GM12878 (cell line): ENCODE measurements around the gene SLC5A10. TPM values are rescaled to one million over a fixed set of nuclear protein-coding genes. Genes with fewer than 3 reads are reported as not detected.

Experiments
- ATAC-seq: fragments of 200-7000 bp; cut with Tn5 transposase; 3 replicates; pipeline ENCODE4 v1.9.1; 2020; ENCODE audit warnings: mild to moderate bottlenecking, moderate library complexity
- BruUV-seq: library from RNA; stranded (reverse); fragments of 400-500 nt; replicated peaks from 2 replicates; lab custom pipeline; 2021; lab: Mats Ljungman, UMichigan
- CTCF ChIA-PET: fragments of 300-600 bp; sonication (Branson Sonifier 250); formaldehyde crosslinking; extraction: SDS; loops from one replicate; lab custom pipeline; 2021; ENCODE audit warnings: inconsistent platforms; lab: Yijun Ruan, JAX
- POLR2A ChIA-PET: fragments of 350-600 bp; formaldehyde crosslinking; extraction: SDS; loops from one replicate; lab custom pipeline; 2021; ENCODE audit warnings: inconsistent platforms; lab: Charles Lee
- RAD21 ChIA-PET: fragments of 300-600 bp; sonication (Branson Sonifier 250); formaldehyde crosslinking; loops from one replicate; lab custom pipeline; 2023; ENCODE audit warnings: antibody characterized with exemption; ENCODE audit not compliant: unreplicated experiment; lab: Charles Lee
- SMC1A ChIA-PET: fragments of 300-600 bp; sonication (Branson Sonifier 250); formaldehyde crosslinking; loops from one replicate; lab custom pipeline; 2023; ENCODE audit not compliant: unreplicated experiment, uncharacterized antibody; lab: Charles Lee
- DNase-seq: peaks from one replicate; pipeline ENCODE4 v3.0.0-alpha.2; 2011; ENCODE audit warnings: low read depth, low spot score
- FAIRE-seq: peaks from 3 replicates; lab custom pipeline; 2011; peaks lifted over from hg19 to GRCh38; lab: Jason Lieb, UNC
- H2AFZ ChIP-seq: 2 replicates; pipeline ENCODE4 v1.6.0; 2011; ENCODE audit warnings: low read depth, low read length, control low read depth; ENCODE audit not compliant: control insufficient read depth
- H3K27ac ChIP-seq: 2 replicates; pipeline ENCODE4 v1.5.1; 2011; ENCODE audit warnings: control low read depth; ENCODE audit not compliant: control insufficient read depth, insufficient read depth
- H3K27me3 ChIP-seq, 2 experiments: replicated peaks in 1 of 2; 2 replicates each; pipeline versions ENCODE4 v1.6.0 to v1.6.1; 2011; ENCODE audit warnings: low read length in 1 of 2; ENCODE audit not compliant: control insufficient read depth in 2 of 2, insufficient read depth in 2 of 2
- H3K36me3 ChIP-seq, 2 experiments: 2 replicates each; pipeline ENCODE4 v1.5.1; 2011; ENCODE audit warnings: low read length in 1 of 2; ENCODE audit not compliant: control insufficient read depth in 2 of 2, insufficient read depth in 2 of 2
- H3K4me1 ChIP-seq: 2 replicates; pipeline ENCODE4 v1.6.1; 2011; ENCODE audit warnings: mild to moderate bottlenecking, low read length, moderate library complexity, mixed read lengths; ENCODE audit not compliant: control insufficient read depth, insufficient read depth
- H3K4me2 ChIP-seq: 2 replicates; pipeline ENCODE4 v1.6.0; 2011; ENCODE audit warnings: control low read depth; ENCODE audit not compliant: control insufficient read depth, insufficient read depth
- H3K4me3 ChIP-seq: fragments of 200-600 bp; sonication (generic); 2 replicates; pipeline ENCODE4 v1.5.1; 2016
- H3K79me2 ChIP-seq: 2 replicates; pipeline ENCODE4 v1.6.0; 2011; ENCODE audit warnings: low read length; ENCODE audit not compliant: control insufficient read depth, insufficient read depth
- H3K9ac ChIP-seq: 2 replicates; pipeline ENCODE4 v1.8.0; 2011; ENCODE audit warnings: low read length, control low read depth, mixed read lengths; ENCODE audit not compliant: control insufficient read depth, insufficient read depth
- H3K9me3 ChIP-seq: replicated peaks from 3 replicates; pipeline ENCODE4 v1.5.1; 2011; ENCODE audit warnings: mild to moderate bottlenecking, low read length; ENCODE audit not compliant: control insufficient read depth, insufficient read depth
- H4K20me1 ChIP-seq: 2 replicates; pipeline ENCODE4 v1.6.0; 2011; ENCODE audit not compliant: control insufficient read depth, insufficient read depth
- ATF7 ChIP-seq: fragments of 450-650 bp; IDR thresholded peaks from 2 replicates; pipeline ENCODE4 v1.6.1; 2016; ENCODE audit warnings: low read depth, mild to moderate bottlenecking
- JUNB ChIP-seq: IDR thresholded peaks from 2 replicates; pipeline ENCODE4 v1.6.1; 2016; ENCODE audit warnings: antibody characterized with exemption, mild to moderate bottlenecking
- MLLT1 ChIP-seq: fragments of 450-650 bp; IDR thresholded peaks from 2 replicates; pipeline ENCODE4 v1.6.1; 2016; ENCODE audit warnings: mild to moderate bottlenecking
- MYC ChIP-seq: IDR thresholded peaks from 2 replicates; pipeline ENCODE4 v1.6.1; 2011; ENCODE audit warnings: mild to moderate bottlenecking, low read length, moderate library complexity, inconsistent platforms; ENCODE audit not compliant: insufficient read depth, insufficient replicate concordance, insufficient read length, severe bottlenecking
- PKNOX1 ChIP-seq: fragments of 450-650 bp; IDR thresholded peaks from 2 replicates; pipeline ENCODE4 v1.6.1; 2016; ENCODE audit warnings: mild to moderate bottlenecking
- PML ChIP-seq: IDR thresholded peaks from 2 replicates; pipeline ENCODE4 v1.6.1; 2012; ENCODE audit warnings: low read length, inconsistent platforms
- POLR2A ChIP-seq: IDR thresholded peaks from 2 replicates; pipeline ENCODE4 v1.6.1; 2011; ENCODE audit warnings: low read depth, mild to moderate bottlenecking, low read length
- POLR2AphosphoS5 ChIP-seq: IDR thresholded peaks from 2 replicates; pipeline ENCODE4 v1.6.1; 2011; ENCODE audit warnings: mild to moderate bottlenecking, low read length, inconsistent platforms
- SIN3A ChIP-seq: IDR thresholded peaks from 2 replicates; pipeline ENCODE4 v1.6.1; 2012; ENCODE audit warnings: low read depth, low read length, improper control_type of control experiment
- SMC3 ChIP-seq: IDR thresholded peaks from 2 replicates; pipeline ENCODE4 v1.6.1; 2011; ENCODE audit warnings: low read length, improper control_type of control experiment, borderline replicate concordance
- SREBF2 ChIP-seq: IDR thresholded peaks from 2 replicates; pipeline ENCODE4 v1.6.1; 2012; ENCODE audit warnings: mild to moderate bottlenecking, low read length
- ZNF274 ChIP-seq: IDR thresholded peaks from one replicate; pipeline ENCODE4 v1.8.0; 2011; ENCODE audit not compliant: insufficient read length, insufficient read depth
- WGBS: methylation state at CpG from one replicate; pipeline ENCODE4 v1.1.6; 2016; ENCODE audit warnings: low lambda C conversion rate; ENCODE audit not compliant: insufficient replicate concordance, insufficient coverage; ENCODE audit errors: missing lambda C conversion rate; 5-methylcytosine and 5-hydroxymethylcytosine counted together
- in situ Hi-C: fragments of 300-500 bp; cut with MboI; formaldehyde crosslinking; loops from 9 replicates; pipeline ENCODE4 v1.14.3; 2018; ENCODE audit warnings: mixed read lengths
- intact Hi-C: fragments of 100-400 bp; cut with micrococcal nuclease; formaldehyde crosslinking; loops from one replicate; pipeline ENCODE4 v1.14.2; 2022; ENCODE audit not compliant: unreplicated experiment
- polyA plus RNA-seq, 11 experiments: library from polyadenylated mRNA; depleted of rRNA in 4 of 11; unstranded in 6 of 11; stranded (reverse) in 5 of 11; fragments of >200 nt; fragmentation: Nextera tagmentation in 4 of 11; fragmentation: Illumina TruSeq in 1 of 11; extraction: Ambion mirVana in 4 of 11; extraction: Trizol in 1 of 11; gene quantifications; 1 replicate in 1 of 11; 2 replicates in 10 of 11; pipeline versions ENCODE4 v1.2.1 to v1.2.3, GENCODE V29; 2011 to 2016; ENCODE audit warnings: inconsistent platforms in 2 of 11, missing spikeins in 2 of 11, low read depth in 1 of 11
- total RNA-seq, 4 experiments: library from RNA; depleted of rRNA in 3 of 4; stranded (reverse); fragments of >200 nt in 3 of 4; fragmentation: Illumina TruSeq in 1 of 4; extraction: Trizol in 1 of 4; gene quantifications; 2 replicates each; pipeline versions ENCODE4 v1.2.1 to v1.2.3, GENCODE V29; 2013 to 2021

The SLC5A10 gene
- total and polyA plus RNA-seq, 10 of the 15 experiments (the other 5 are each of a cell fraction or from before 2014, with no cell fraction given), result under 0.01 to 0.18 (median 0.07) TPM; not detected in 4

- CTCF ChIA-PET, result interaction anchor here (1.5 to 1.8 kb wide), 2 partner anchors 9 to 100 kb away, joined by 5 to 7 read pairs; partner anchors contain the start of gene PRPSAP2
- WGBS, result 89% methylated on average over 11 of the region's 11 CpGs
Measured at GRCh38 chr17:18958611-18959010, 6.6 kb downstream of the SLC5A10 start.

More at GRCh38 chr17:18958611-18959010, 6.6 kb downstream of the SLC5A10 start:
- intact Hi-C loops, result no loop called here
- H3K79me2 ChIP-seq, result no peaks in the 10 kb centered on the region
- ChIA-PET RAD21 (interaction anchor here (1.7 kb wide), 1 partner anchor 66 kb away, joined by 4 read pairs; no protein-coding TSS in a partner anchor), SMC1A (interaction anchor here (1.0 kb wide), 1 partner anchor 60 kb away, joined by 4 read pairs; no protein-coding TSS in a partner anchor), POLR2A (no interaction called here)
- H2AFZ ChIP-seq, result no peak overlapping the region
- peaks cover 10% of the 10 kb centered on the region for H3K4me1 ChIP-seq
- H3K27ac ChIP-seq, result no peak overlapping the region
- in situ Hi-C loops, result no loop called here
- DNase-seq, result no peak
- TF ChIP-seq PKNOX1 (no peak), POLR2AphosphoS5 (no peak), PML (no peak), ATF7 (no peak), MYC (no peak), POLR2A (no peak), SIN3A (no peak), SREBF2 (no peak), MLLT1 (no peak), ZNF274 (no peak), JUNB (no peak), SMC3 (no peak)
- BruUV-seq, result no TSS peak
- no peak overlapping the region for H3K9ac ChIP-seq
- H4K20me1 ChIP-seq, result no peaks in the 10 kb centered on the region
- ATAC-seq, result no peak
- no peaks in the 10 kb centered on the region for H3K9me3 ChIP-seq
- H3K4me2 ChIP-seq, result no peak overlapping the region
- H3K36me3 ChIP-seq, result no peaks in the 10 kb centered on the region
- H3K27me3 ChIP-seq, result no peaks in the 10 kb centered on the region
- no peak for FAIRE-seq
- H3K4me3 ChIP-seq, result no peak overlapping the region
